HK-2 (cell line): Measurements from ENCODE around the gene MYO1C.
"Not testable (repeated sequence)": the region's sequence is repeated elsewhere in the genome, so short reads cannot be mapped to it uniquely, and the experiment has no call there.

ENCODE experiments used
- DNase-seq: peaks from one replicate; pipeline ENCODE4 v3.0.0-alpha.2; 2018; ENCODE audit not compliant: unreplicated experiment

MYO1C gene

GRCh38 chr17:1492249-1493206 lies at the start of gene MYO1C:
MYO1C (minus strand) TSS chr17:1492686; CDS start chr17:1492487, 199 bp downstream.
- no peak for DNase-seq

- no peak for DNase-seq
These were observed 49.0 kb upstream of the MYO1C start for GRCh38 chr17:1541367-1541904.

GRCh38 chr17:1539811-1540210 lies 47.3 kb upstream of the MYO1C start:
- DNase-seq = no peak

GRCh38 chr17:1535737-1536136 lies 43.3 kb upstream of the MYO1C start:
- no peak for DNase-seq

- no peak for DNase-seq
These were observed 41.3 kb upstream of the MYO1C start for GRCh38 chr17:1533661-1534325.

- DNase-seq = no peak
These were observed 40.5 kb upstream of the MYO1C start for GRCh38 chr17:1532836-1533602.

GRCh38 chr17:1529863-1530262 lies 37.4 kb upstream of the MYO1C start:
- no peak for DNase-seq

- not testable (repeated sequence) for DNase-seq
These were observed 34.4 kb upstream of the MYO1C start for GRCh38 chr17:1526876-1527275.

GRCh38 chr17:1522626-1523025 lies 30.1 kb upstream of the MYO1C start:
- DNase-seq = no peak

- DNase-seq = no peak
These were observed 28.7 kb upstream of the MYO1C start for GRCh38 chr17:1521086-1521640.

- DNase-seq = no peak
These were observed 27.2 kb upstream of the MYO1C start for GRCh38 chr17:1519678-1520077.

GRCh38 chr17:1518410-1518809 lies 25.9 kb upstream of the MYO1C start:
- DNase-seq = no peak

GRCh38 chr17:1516388-1517161 lies 24.1 kb upstream of the MYO1C start, which contains the start of gene INPP5K:
INPP5K (minus strand) TSS chr17:1516612; CDS start chr17:1516499, 113 bp downstream.
- DNase-seq = peak; percentile 98

- peak; percentile 61 for DNase-seq
These were observed 23.3 kb upstream of the MYO1C start for GRCh38 chr17:1515640-1516387.

GRCh38 chr17:1512351-1512750 lies 19.9 kb upstream of the MYO1C start:
- DNase-seq = no peak

GRCh38 chr17:1511756-1512321 lies 19.4 kb upstream of the MYO1C start:
- no peak for DNase-seq

- DNase-seq = no peak
These were observed 18.8 kb upstream of the MYO1C start for GRCh38 chr17:1511290-1511689.

- DNase-seq = no peak
These were observed 16.9 kb upstream of the MYO1C start for GRCh38 chr17:1509290-1509881.

- DNase-seq = not testable (repeated sequence)
These were observed 16.2 kb upstream of the MYO1C start for GRCh38 chr17:1508709-1509108.
